Large intestine (tissue), 3 donors: ENCODE measurements around the gene CARHSP1. TPM values are rescaled to one million over a fixed set of nuclear protein-coding genes. Genes with fewer than 3 reads are reported as not detected.
"Not testable (repeated sequence)": the region's sequence is repeated elsewhere in the genome, so short reads cannot be mapped to it uniquely, and the experiment has no call there.

Source experiments
- DNase-seq, 2 donors: peaks; one replicate each; pipeline versions ENCODE4 v3.0.0 to v3.0.0-alpha.2; 2013
- H3K27ac ChIP-seq: one replicate; pipeline ENCODE4 v1.5.1; 2013; ENCODE audit warnings: low read length
- H3K27me3 ChIP-seq: 2 replicates; pipeline ENCODE4 v1.6.1; 2013; ENCODE audit warnings: low read length; ENCODE audit not compliant: control insufficient read depth, insufficient read depth
- H3K36me3 ChIP-seq: 2 replicates; pipeline ENCODE4 v1.6.1; 2013; ENCODE audit warnings: low read length; ENCODE audit not compliant: control insufficient read depth, insufficient read depth
- H3K4me1 ChIP-seq: one replicate; pipeline ENCODE4 v1.6.1; 2013; ENCODE audit warnings: low read length; ENCODE audit not compliant: control insufficient read depth, insufficient read depth
- H3K4me3 ChIP-seq: one replicate; pipeline ENCODE4 v1.5.1; 2013; ENCODE audit warnings: low read length
- H3K9me3 ChIP-seq: one replicate; pipeline ENCODE4 v1.6.1; 2013; ENCODE audit warnings: mild to moderate bottlenecking, low read depth, low read length, moderate library complexity; ENCODE audit not compliant: control insufficient read depth
- WGBS: methylation state at CpG from one replicate; pipeline ENCODE4 v1.1.5; 2013; ENCODE audit warnings: low lambda C conversion rate; ENCODE audit not compliant: insufficient coverage; 5-methylcytosine and 5-hydroxymethylcytosine counted together
- polyA plus RNA-seq: library from polyadenylated mRNA; unstranded; fragments of 120-200 nt; gene quantifications from one replicate; pipeline ENCODE4 v1.2.1, GENCODE V29; 2013

The CARHSP1 gene
- polyA plus RNA-seq, 1 donor: 81.0 TPM

GRCh38 chr16:8808009-8808408 is 60.8 kb downstream of the CARHSP1 start:
- no peak for DNase-seq
- 93% methylated on average over 2 of the region's 3 CpGs for WGBS
- Histone ChIP-seq H3K9me3 (no peaks in the 10 kb centered on the region), H3K4me1 (no peaks in the 10 kb centered on the region), H3K36me3 (peaks cover 91% of the 10 kb centered on the region), H3K27me3 (no peaks in the 10 kb centered on the region), H3K4me3 (no peak overlapping the region), H3K27ac (no peak overlapping the region)

- no peaks in the 10 kb centered on the region for H3K4me1 ChIP-seq
- peaks cover 91% of the 10 kb centered on the region for H3K36me3 ChIP-seq
- H3K9me3 ChIP-seq: no peaks in the 10 kb centered on the region
- no peak for DNase-seq
- no peaks in the 10 kb centered on the region for H3K27me3 ChIP-seq
- H3K4me3 ChIP-seq: no peak overlapping the region
- 100% methylated on average over 1 of the region's 5 CpGs for WGBS
- H3K27ac ChIP-seq: no peak overlapping the region
These were observed 61.6 kb downstream of the CARHSP1 start for GRCh38 chr16:8807189-8807588.

GRCh38 chr16:8806272-8806983 is 62.4 kb downstream of the CARHSP1 start:
- DNase-seq: no peak
- WGBS: no CpG with 5 or more reads among the region's 13 CpGs
- H3K4me1 ChIP-seq: peaks cover 3% of the 10 kb centered on the region
- H3K27ac ChIP-seq: no peak overlapping the region
- H3K36me3 ChIP-seq: peaks cover 86% of the 10 kb centered on the region
- H3K9me3 ChIP-seq: no peaks in the 10 kb centered on the region
- H3K27me3 ChIP-seq: no peaks in the 10 kb centered on the region
- no peak overlapping the region for H3K4me3 ChIP-seq

DNA sequence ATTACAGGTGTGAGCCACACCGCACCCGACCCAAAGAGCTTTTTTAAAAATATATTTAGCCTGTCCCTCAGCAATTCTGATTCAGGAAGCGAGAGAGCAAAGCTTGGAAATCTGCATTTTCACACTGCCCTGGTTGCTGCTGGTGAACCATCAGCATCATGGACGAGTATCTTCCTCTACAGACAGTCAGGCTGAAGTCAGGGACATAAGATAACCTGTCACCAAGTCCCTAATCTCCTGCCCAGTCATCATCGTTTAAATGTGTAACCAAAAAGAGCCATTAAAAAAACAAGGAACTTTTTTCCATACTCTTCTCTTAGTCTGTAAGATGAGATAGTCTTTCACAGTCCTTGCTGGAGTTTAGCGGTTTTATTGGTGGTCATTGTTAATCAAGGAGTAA is 64.5 kb downstream of the CARHSP1 start:
- H3K4me3 ChIP-seq: no peak overlapping the region
- no peak overlapping the region for H3K27ac ChIP-seq
- peaks cover 70% of the 10 kb centered on the region for H3K36me3 ChIP-seq
- no peak for DNase-seq
- H3K9me3 ChIP-seq: no peaks in the 10 kb centered on the region
- 83% methylated on average over 1 of the region's 6 CpGs for WGBS
- no peaks in the 10 kb centered on the region for H3K27me3 ChIP-seq
- H3K4me1 ChIP-seq: peaks cover 5% of the 10 kb centered on the region

DNA sequence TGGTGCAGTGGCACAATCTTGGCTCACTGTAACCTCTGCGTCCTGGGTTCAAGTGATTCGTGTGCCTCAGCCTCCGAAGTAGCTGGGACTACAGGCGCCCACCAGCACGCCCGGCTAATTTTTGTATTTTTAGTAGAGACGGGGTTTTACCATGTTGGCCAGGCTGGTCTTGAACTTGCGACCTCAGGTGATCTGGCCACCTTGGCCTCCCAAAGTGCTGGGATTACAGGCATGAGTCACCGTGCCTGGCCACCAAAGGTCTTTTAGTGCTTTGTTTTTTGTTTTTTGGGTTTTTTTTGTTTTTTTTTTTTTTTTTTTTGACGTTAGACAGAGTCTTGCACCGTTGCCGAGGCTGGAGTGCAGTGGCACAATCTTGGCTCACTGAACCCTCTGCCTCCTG is 65.1 kb downstream of the CARHSP1 start:
- H3K4me3 ChIP-seq, DNase-seq, H3K27ac ChIP-seq, H3K27me3 ChIP-seq, H3K9me3 ChIP-seq, H3K4me1 ChIP-seq: not testable (repeated sequence)
- no CpG with 5 or more reads among the region's 12 CpGs for WGBS
- H3K36me3 ChIP-seq: peaks cover 64% of the 10 kb centered on the region

Other genes with a start within 250 kb of the CARHSP1 start
- gene METTL22, start 247.3 kb downstream of the CARHSP1 start, polyA plus RNA-seq: 17.2 TPM
- 55.7 TPM for gene ABAT, start 194.4 kb downstream of the CARHSP1 start, polyA plus RNA-seq
- gene TMEM186, start 71.4 kb downstream of the CARHSP1 start, polyA plus RNA-seq: 19.4 TPM
- 40.3 TPM for gene PMM2, start 71.2 kb downstream of the CARHSP1 start, polyA plus RNA-seq
- gene LITAFD, start 13.3 kb upstream of the CARHSP1 start, polyA plus RNA-seq: 1.8 TPM
- 110 TPM for gene USP7, start 94.9 kb upstream of the CARHSP1 start, polyA plus RNA-seq
- 31.4 TPM for gene HAPSTR1, start 222.6 kb upstream of the CARHSP1 start, polyA plus RNA-seq